Measurements from ENCODE around the gene BACH1. TPM values are rescaled to one million over a fixed set of nuclear protein-coding genes. Genes with fewer than 3 reads are reported as not detected.

BACH1 gene
- total RNA-seq, 2 experiments from 2014 or later = 18.6 to 38.4 TPM

GRCh38 chr21:29265690-29266479 is 32.8 kb upstream of the BACH1 start:
- ChIA-PET POLR2A (no interaction called here), CTCF (ENCODE audit: unreplicated experiment) (no interaction called here)
- H3K9me3 ChIP-seq (ENCODE audit: low read length) = no peaks in the 10 kb centered on the region
- no peak overlapping the region for H3K4me2 ChIP-seq (ENCODE audit: low read length)
- intact Hi-C loops (cut with micrococcal nuclease; ENCODE audit: unreplicated experiment) = no loop called here
- no peak for TF ChIP-seq EZH2phosphoT487 (IDR thresholded peaks at IDR 0.05; ENCODE audit: borderline replicate concordance, low read depth, low read length)
- TF ChIP-seq, protein P1, sequence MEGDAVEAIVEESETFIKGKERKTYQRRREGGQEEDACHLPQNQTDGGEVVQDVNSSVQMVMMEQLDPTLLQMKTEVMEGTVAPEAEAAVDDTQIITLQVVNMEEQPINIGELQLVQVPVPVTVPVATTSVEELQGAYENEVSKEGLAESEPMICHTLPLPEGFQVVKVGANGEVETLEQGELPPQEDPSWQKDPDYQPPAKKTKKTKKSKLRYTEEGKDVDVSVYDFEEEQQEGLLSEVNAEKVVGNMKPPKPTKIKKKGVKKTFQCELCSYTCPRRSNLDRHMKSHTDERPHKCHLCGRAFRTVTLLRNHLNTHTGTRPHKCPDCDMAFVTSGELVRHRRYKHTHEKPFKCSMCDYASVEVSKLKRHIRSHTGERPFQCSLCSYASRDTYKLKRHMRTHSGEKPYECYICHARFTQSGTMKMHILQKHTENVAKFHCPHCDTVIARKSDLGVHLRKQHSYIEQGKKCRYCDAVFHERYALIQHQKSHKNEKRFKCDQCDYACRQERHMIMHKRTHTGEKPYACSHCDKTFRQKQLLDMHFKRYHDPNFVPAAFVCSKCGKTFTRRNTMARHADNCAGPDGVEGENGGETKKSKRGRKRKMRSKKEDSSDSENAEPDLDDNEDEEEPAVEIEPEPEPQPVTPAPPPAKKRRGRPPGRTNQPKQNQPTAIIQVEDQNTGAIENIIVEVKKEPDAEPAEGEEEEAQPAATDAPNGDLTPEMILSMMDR (conservative IDR thresholded peaks at IDR 0.05; ENCODE audit: low read length) = no peak
- no peaks in the 10 kb centered on the region for H4K20me1 ChIP-seq (ENCODE audit: insufficient read depth, low read length)
- DNase-seq (ENCODE audit: low spot score) = no peak
- no peaks in the 10 kb centered on the region for H3K36me3 ChIP-seq (ENCODE audit: insufficient read depth, low read length)
- no peaks in the 10 kb centered on the region for H3K9me2 ChIP-seq (ENCODE audit: insufficient read depth, low read length)
- no peak overlapping the region for H3K27ac ChIP-seq (ENCODE audit: low read depth, low read length, poor library complexity, severe bottlenecking)
- no peak overlapping the region for H3K4me3 ChIP-seq (ENCODE audit: low read depth, low read length, poor library complexity, severe bottlenecking)
- no peaks in the 10 kb centered on the region for H3K79me2 ChIP-seq (ENCODE audit: insufficient read depth, low read depth, low read length)
- no TSS peak for BruUV-seq (replicated peaks)
- no peak overlapping the region for H2AFZ ChIP-seq (ENCODE audit: low read length)
- no peaks in the 10 kb centered on the region for H3K4me1 ChIP-seq (ENCODE audit: insufficient read depth, low read length, poor library complexity, severe bottlenecking)

DNA sequence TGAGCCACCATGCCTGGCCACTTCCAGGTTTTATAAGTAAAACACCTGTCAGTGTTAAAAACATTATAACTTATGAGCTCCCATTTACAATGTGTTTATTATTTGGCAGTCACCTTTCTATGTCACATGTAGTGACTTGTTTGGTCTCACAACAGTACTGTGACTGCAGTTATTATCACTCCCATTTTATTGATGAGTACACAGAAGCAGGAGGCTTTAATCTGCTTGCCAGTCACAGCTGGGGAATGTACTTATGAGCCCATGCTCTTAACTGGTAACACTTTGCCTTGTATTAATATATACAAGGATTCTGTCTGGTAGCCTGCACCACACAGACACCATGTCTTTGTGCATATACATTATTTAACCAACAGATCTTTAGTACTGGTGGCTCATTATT is 31.1 kb upstream of the BACH1 start:
- Histone ChIP-seq H3K9me3 (ENCODE audit: low read length) (no peaks in the 10 kb centered on the region), H3K36me3 (ENCODE audit: insufficient read depth, low read length) (no peaks in the 10 kb centered on the region), H4K20me1 (ENCODE audit: insufficient read depth, low read length) (no peaks in the 10 kb centered on the region), H3K4me2 (ENCODE audit: low read length) (no peak overlapping the region), H3K79me2 (ENCODE audit: insufficient read depth, low read depth, low read length) (no peaks in the 10 kb centered on the region), H3K27ac (ENCODE audit: low read depth, low read length, poor library complexity, severe bottlenecking) (no peak overlapping the region), H3K4me1 (ENCODE audit: insufficient read depth, low read length, poor library complexity, severe bottlenecking) (no peaks in the 10 kb centered on the region), H3K4me3 (ENCODE audit: low read depth, low read length, poor library complexity, severe bottlenecking) (no peak overlapping the region), H3K9me2 (ENCODE audit: insufficient read depth, low read length) (no peaks in the 10 kb centered on the region), H2AFZ (ENCODE audit: low read length) (no peak overlapping the region)
- POLR2A ChIA-PET = interaction anchor here (0.5 to 1.2 kb wide), 2 partner anchors 9 to 336 kb away, joined by 3 read pairs; no protein-coding TSS in a partner anchor
- CTCF ChIA-PET (ENCODE audit: unreplicated experiment) = no interaction called here
- no peak for TF ChIP-seq EZH2phosphoT487 (IDR thresholded peaks at IDR 0.05; ENCODE audit: borderline replicate concordance, low read depth, low read length)
- TF ChIP-seq, protein P1 (conservative IDR thresholded peaks at IDR 0.05; ENCODE audit: low read length) = no peak
- intact Hi-C loops (cut with micrococcal nuclease; ENCODE audit: unreplicated experiment) = no loop called here
- DNase-seq (ENCODE audit: low spot score) = no peak
- no TSS peak for BruUV-seq (replicated peaks)

DNA sequence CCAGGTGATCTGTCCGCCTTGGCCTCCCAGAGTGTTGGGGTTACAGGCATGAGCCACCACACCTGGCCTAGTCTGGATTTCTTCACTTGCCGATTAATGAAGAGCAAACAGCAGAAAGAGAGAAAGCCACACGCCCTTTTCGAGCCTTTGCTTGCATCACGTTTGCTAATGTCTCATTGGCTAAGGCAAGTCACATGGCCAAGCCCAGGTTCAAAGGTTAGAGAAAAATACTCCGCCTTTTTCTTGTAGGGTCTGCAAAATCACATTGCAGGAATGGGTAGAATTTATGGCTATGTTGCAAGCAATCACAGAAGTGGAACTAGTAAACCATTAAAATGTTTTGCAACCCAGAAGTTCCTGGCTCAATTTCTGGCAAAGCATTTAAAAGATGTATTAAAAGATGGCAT is 26.8 kb upstream of the BACH1 start:
- H2AFZ ChIP-seq (ENCODE audit: low read length) = no peak overlapping the region
- ChIA-PET CTCF (ENCODE audit: unreplicated experiment) (no interaction called here), POLR2A (no interaction called here)
- no peaks in the 10 kb centered on the region for H3K4me1 ChIP-seq (ENCODE audit: insufficient read depth, low read length, poor library complexity, severe bottlenecking)
- H3K79me2 ChIP-seq (ENCODE audit: insufficient read depth, low read depth, low read length) = no peaks in the 10 kb centered on the region
- no peaks in the 10 kb centered on the region for H4K20me1 ChIP-seq (ENCODE audit: insufficient read depth, low read length)
- no peak overlapping the region for H3K27ac ChIP-seq (ENCODE audit: low read depth, low read length, poor library complexity, severe bottlenecking)
- no peaks in the 10 kb centered on the region for H3K9me3 ChIP-seq (ENCODE audit: low read length)
- H3K9me2 ChIP-seq (ENCODE audit: insufficient read depth, low read length) = no peaks in the 10 kb centered on the region
- H3K36me3 ChIP-seq (ENCODE audit: insufficient read depth, low read length) = no peaks in the 10 kb centered on the region
- no peak for DNase-seq (ENCODE audit: low spot score)
- no peak overlapping the region for H3K4me2 ChIP-seq (ENCODE audit: low read length)
- no TSS peak for BruUV-seq (replicated peaks)
- intact Hi-C loops (cut with micrococcal nuclease; ENCODE audit: unreplicated experiment) = no loop called here
- H3K4me3 ChIP-seq (ENCODE audit: low read depth, low read length, poor library complexity, severe bottlenecking) = no peak overlapping the region
- TF ChIP-seq, protein P1 (conservative IDR thresholded peaks at IDR 0.05; ENCODE audit: low read length) = no peak
- no peak for TF ChIP-seq EZH2phosphoT487 (IDR thresholded peaks at IDR 0.05; ENCODE audit: borderline replicate concordance, low read depth, low read length)

All from OCI-LY7 (cell line).